Activated CD8-positive, alpha-beta memory T cell treated with anti-CD3 and anti-CD28 coated beads for 4 hours (primary cell): ENCODE data around the gene PPP1R13L.

Source experiments
- DNase-seq, 2 donors: peaks; one replicate each; pipeline ENCODE4 v3.0.0-alpha.2; 2020; ENCODE audit warnings: low read depth in 2 of 2

PPP1R13L gene

GRCh38 chr19:45364696-45365095, 40.2 kb downstream of the PPP1R13L start:
- no peak for DNase-seq

DNA sequence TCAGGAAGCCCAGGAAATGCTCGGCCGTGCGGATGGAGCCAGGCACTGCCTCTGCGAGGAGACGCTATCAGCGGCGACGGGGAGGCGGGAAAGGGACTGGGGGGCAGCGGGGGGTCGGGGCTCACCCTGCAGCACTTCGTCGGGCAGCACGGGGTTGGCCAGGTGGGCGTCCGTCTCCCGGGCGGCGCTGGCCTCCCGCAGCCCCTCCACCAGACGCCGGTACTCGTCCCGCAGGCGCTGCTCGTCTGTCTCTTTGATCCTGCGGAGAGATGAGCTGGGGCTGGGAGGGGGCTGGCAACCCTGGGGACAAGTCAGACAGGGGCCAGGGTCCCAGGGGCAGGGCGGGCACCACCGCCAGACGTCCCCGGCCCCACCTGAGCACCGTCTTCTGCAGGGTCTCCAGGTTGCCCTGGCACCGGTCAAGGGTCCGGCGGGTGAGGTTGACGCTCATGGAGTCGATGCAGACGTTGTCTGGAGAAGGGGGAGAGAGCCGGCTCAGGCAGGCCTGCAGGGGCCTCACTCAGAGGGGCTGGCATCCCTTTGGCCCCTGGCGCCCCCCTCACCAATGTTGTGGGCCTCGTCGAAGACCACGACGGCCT, 40.9 kb downstream of the PPP1R13L start:
- DNase-seq, result no peak

- no peak for DNase-seq
These were observed 42.6 kb downstream of the PPP1R13L start for GRCh38 chr19:45362291-45362690.

DNA sequence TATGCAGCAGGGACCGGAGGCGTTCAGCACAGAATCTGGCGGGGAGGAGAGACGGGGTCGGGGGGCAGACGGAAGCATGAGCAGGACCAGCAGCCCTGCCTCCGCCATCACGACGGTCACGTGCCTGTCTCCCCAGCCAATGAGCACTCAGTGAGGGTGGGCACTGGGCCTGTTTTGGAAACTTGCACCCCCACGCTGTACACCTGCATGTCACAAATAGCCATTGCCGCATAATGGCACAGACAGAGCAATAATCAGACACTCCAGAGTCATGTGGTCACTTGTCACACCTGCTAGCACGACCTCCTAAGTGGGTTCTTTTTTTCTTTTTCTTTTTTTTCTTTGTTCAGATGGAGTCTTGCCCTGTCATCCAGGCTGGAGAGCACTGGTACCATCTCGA, 43.3 kb downstream of the PPP1R13L start:
- no peak for DNase-seq

DNA sequence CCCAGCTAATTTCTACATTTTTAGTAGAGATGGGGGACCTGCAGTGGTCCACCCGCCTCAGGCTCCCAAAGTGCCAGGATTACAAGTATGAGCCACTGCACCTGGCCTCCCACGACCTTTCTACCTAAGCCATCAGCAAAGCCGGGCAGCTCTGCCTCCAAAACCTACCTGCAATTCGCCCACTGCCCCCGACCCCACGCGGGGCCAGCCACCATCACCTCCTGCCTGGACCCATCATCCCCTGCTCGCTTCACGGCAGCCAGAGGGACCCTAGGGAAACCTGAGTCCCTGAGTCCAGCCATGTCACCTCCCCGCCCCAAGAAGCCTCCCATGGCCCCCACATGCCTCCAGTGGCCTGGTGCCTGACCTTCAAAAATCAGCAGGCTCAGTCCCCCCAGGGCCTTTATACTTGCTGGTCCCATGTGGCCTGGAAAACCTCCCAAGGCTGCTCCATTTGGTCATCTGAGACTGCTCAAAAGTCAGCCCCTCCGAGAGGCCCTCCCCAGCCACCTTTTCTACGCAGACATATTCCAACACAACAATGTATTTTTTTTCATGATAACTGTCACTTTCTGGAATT, 46.6 kb downstream of the PPP1R13L start:
- no peak for DNase-seq

GRCh38 chr19:45357445-45357783, 47.5 kb downstream of the PPP1R13L start:
- no peak for DNase-seq

DNA sequence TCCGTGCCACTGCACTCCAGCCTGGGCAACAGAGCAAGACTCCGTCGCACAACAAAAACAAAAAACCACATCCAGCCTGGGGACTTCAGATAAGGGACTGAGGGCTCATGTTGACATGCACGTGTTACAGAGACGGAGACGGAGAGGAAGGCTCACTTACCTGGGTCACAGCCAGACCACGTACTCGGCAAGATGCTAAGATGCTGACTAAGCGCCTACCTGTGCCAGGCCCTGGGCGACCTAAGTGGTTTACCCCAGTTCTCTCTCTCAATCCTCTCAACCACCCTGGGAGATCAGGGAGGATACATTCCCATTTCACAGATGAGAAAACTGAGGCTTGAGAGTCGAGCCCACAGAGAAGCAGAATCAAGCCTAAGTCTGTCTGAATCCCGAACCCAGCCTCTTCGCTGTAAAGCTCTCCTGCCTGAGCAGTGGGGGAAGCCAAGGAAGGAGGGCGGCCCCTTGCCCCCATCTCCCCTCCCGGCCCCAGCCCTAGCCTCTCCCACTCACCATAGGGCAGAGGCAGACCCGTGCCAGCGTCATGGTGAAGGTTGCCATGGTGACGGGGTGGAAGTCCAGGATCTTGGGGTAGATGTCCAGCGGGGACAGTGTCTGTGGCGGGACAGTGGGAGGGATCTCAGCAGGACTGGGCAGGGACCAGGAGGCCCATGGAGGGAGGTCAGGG, 48.0 kb downstream of the PPP1R13L start:
- DNase-seq, result no peak

DNA sequence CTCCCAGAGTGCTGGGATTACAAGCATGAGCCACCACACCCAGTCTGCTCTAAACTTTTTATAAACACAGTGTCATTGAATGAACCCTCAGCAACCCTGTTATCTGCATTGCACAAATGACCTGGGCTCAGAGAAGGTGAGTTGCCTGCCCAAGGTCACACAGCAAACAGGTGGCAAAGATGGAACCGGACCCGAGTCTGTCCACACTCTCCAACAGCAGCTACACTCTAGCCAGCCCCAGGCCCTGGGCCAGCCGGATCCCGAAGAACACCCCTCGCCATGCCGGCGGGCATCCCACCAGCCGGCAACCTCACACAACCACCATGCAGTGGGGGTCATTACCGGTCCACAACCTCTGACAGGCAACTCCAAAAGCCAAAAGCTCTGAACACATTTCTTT, 49.0 kb downstream of the PPP1R13L start:
- DNase-seq, result no peak

DNA sequence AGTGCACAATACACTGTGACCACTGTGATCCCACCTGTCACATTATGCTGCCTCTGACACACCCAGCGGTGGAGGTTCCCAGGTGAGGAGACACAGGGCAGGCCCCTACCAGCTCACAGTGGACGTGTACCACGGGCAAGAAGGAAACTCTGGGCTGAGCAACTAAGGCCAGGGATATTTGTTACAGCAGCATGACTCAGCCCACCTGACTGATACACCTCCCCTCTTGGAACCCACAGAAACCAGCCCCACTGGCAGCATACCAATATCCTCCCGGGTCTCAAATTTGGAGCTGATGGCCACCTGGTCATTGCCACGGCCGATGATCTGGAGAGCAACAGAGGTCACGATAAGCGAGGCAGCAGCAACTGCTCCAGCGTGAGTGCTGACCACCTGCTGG, 49.5 kb downstream of the PPP1R13L start:
- DNase-seq, result no peak

DNA sequence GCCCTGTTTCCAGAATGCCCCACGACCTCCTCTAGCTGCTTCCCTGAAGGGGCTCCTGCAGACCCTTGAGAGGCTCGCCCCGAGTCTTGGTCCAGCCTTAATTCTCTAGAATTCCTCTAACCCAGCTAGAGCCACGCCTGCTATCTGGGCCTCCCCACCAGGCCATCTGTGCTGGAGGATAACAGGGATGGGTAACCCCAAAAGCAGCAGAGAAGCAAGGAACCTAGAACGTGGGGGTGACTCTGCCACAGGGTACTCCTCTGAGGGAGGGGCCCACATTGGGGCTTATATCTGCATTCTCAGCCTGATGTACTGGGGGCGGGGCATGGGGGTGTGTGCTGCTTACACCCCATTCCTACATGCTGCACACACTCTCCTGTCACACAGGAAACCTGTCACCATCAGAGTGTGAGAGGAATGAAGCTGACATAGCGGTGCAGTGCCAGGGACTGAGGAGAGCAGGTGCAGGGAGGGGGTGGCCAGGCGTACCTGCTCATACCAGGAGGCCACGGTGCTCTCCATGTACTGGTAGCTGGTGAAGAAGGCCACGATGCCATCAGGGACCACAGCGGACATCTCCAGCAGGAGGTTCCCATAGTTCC, 50.5 kb downstream of the PPP1R13L start:
- DNase-seq, result no peak

DNA sequence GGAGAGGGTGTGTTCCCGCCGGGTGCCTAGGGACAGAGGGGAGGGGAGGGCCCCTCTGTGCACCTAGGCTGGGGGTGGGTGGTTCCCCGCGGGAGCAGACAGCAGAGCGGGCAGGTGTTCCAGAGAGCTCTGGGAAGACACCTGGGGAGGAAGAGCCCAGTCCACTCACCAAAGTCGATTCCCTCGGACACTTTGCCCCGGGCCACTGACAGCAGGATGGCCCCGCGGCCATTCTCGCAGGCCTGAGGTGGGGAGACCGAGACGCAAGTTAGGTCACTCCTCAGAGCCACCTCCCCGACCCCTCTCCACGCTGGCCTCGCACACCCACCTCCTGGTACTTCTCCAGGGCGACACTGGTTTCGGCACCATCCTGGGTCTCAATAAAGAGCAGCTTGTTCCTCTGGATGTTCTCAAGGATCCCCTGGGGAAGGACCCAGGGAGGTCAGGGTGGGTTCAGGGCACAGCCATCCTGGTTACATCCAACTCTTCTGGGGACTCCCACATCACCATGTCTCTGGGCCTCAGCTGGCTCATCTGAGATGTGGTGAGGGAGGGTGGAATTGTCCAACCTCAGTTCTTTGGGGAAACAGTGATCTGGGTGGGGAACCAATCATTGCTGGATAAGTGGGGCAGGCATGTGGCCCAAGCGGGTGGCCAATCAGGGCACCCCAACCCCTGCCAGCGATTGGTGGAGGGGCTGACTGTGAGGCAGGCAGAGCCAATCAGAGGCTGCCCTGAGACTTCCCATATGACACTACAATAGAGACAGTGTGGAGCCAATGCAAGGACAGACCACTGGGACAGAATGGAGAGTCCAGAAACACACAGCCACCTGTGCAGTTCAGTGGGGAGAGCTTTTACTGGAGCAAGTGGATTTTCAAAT, 51.7 kb downstream of the PPP1R13L start:
- no peak for DNase-seq

DNA sequence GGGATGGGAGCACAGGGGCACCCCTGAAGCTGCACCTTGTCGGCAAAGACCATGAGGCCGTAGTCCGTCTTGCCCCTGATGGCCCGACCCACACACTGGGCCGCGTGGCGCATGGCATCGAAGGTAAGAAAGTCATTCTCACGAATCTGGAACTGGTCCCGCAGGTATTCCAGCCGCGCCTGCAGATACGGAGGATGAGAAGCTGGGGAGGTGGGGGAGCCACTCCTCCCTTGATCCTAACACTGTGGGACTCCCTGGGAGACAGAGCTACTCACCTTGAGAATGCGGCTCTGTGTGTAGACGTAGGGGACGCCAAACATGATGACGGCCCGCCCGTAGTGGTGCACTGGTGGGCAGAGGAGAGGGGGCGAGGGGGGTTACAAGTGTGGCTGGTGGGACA, 52.4 kb downstream of the PPP1R13L start:
- no peak for DNase-seq

GRCh38 chr19:45352062-45352461, 52.8 kb downstream of the PPP1R13L start:
- DNase-seq, result no peak

DNA sequence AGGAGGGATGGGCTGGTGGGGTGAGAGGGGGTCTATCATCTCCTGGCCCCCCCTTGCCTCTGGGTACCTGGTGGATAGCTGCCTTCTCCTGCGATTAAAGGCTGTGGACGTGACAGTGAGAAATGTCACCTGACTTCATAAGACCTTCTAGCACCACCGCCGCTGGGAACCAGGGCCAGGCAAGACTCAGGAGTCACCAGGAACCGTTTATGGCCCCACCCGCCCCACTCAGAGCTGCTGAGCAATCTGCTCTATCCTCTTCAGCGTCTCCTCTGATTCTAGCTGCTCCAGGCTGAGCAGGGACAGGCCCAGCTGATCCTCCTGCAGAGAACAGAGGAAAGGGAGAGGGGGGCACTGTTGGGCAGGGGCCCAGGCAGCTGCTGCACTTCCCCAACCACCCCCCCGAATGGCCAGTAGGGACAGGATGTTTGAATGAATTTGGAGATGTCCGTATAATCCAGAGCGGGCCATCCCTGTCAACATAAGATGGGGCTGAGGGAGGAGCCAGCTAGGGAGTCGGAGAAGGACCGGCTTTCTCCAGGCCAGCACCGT, 53.4 kb downstream of the PPP1R13L start:
- no peak for DNase-seq

GRCh38 chr19:45350477-45351058, 54.3 kb downstream of the PPP1R13L start:
- DNase-seq, result no peak

- DNase-seq, result no peak
These were observed 55.4 kb downstream of the PPP1R13L start for GRCh38 chr19:45349430-45349941.

DNA sequence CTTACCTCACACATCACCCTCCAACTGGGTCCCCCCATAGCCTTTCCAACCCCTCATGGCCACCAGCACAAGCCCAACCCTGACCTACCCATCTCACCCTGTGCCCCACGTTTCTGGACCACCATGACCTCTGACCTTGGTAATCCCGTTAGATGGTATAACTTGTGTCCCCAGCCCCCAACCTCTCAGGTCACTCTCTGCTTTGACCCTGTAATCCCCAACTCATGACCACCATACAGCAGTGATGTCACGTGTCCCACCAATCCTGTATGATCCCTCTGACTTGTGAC, 55.8 kb downstream of the PPP1R13L start:
- DNase-seq, result no peak

- DNase-seq, result no peak
These were observed 56.3 kb downstream of the PPP1R13L start for GRCh38 chr19:45348367-45349125.

GRCh38 chr19:45347570-45348366, 57.1 kb downstream of the PPP1R13L start:
- no peak for DNase-seq

GRCh38 chr19:45346449-45346848, 58.4 kb downstream of the PPP1R13L start:
- no peak for DNase-seq
